NCI-H1417 (cell line): ENCODE results near the gene ITGB6.
A peak's percentile ranks its signal among the peaks of the same experiment; 100 is the strongest.

Experiments used
- DNase-seq, 3 experiments: peaks; one replicate each; lab custom pipeline; 2025; lab: John Stamatoyannopoulos, UW

The ITGB6 gene

GRCh38 chr2:160199683-160200389 is at the start of gene ITGB6:
Gene ITGB6, minus strand, starts transcription at chr2:160200272. Its CDS starts 209 bp downstream, at chr2:160200063.
- peak in 2 of 3 experiments; percentile 9 to 15 for DNase-seq

- DNase-seq = no peak
Observed at GRCh38 chr2:160247296-160248035, 47.4 kb upstream of the ITGB6 start.

- no peak for DNase-seq
Observed at GRCh38 chr2:160246356-160246755, 46.3 kb upstream of the ITGB6 start.

- no peak for DNase-seq
Observed at GRCh38 chr2:160245614-160246155, 45.6 kb upstream of the ITGB6 start.

GRCh38 chr2:160242893-160243564 is 43.0 kb upstream of the ITGB6 start:
- DNase-seq = no peak

- DNase-seq = no peak
Observed at GRCh38 chr2:160241251-160242137, 41.4 kb upstream of the ITGB6 start.

- DNase-seq = no peak
Observed at GRCh38 chr2:160239436-160239835, 39.4 kb upstream of the ITGB6 start.

- DNase-seq = no peak
Observed at GRCh38 chr2:160238392-160238791, 38.3 kb upstream of the ITGB6 start.

GRCh38 chr2:160232905-160233475 is 32.9 kb upstream of the ITGB6 start:
- DNase-seq = no peak

- no peak for DNase-seq
Observed at GRCh38 chr2:160229591-160229990, 29.5 kb upstream of the ITGB6 start.

GRCh38 chr2:160228141-160228917 is 28.3 kb upstream of the ITGB6 start:
- no peak for DNase-seq

- no peak for DNase-seq
Observed at GRCh38 chr2:160227293-160227915, 27.3 kb upstream of the ITGB6 start.

- DNase-seq = no peak
Observed at GRCh38 chr2:160226367-160226766, 26.3 kb upstream of the ITGB6 start.

- DNase-seq = peak in 1 of 3 experiments; percentile 0
Observed at GRCh38 chr2:160225722-160226121, 25.6 kb upstream of the ITGB6 start.

- no peak for DNase-seq
Observed at GRCh38 chr2:160224507-160224906, 24.4 kb upstream of the ITGB6 start.

- no peak for DNase-seq
Observed at GRCh38 chr2:160224060-160224459, 24.0 kb upstream of the ITGB6 start.

GRCh38 chr2:160223560-160223959 is 23.5 kb upstream of the ITGB6 start:
- no peak for DNase-seq

GRCh38 chr2:160222546-160223283 is 22.6 kb upstream of the ITGB6 start:
- DNase-seq = no peak
